HepG2 (cell line): ENCODE measurements around the gene SHROOM1. TPM values are rescaled to one million over a fixed set of nuclear protein-coding genes. Genes with fewer than 3 reads are reported as not detected.
A peak's percentile ranks its signal among the peaks of the same experiment; 100 is the strongest.

Experiments used
- AKAP8 ChIP-seq: sonication (generic); formaldehyde crosslinking; IDR thresholded peaks from 2 replicates; pipeline ENCODE4 v1.5.1; 2020; ENCODE audit warnings: mild to moderate bottlenecking, missing genetic modification reagents
- EED ChIP-seq: sonication (generic); formaldehyde crosslinking; IDR thresholded peaks from 2 replicates; pipeline ENCODE4 v1.5.0; 2020; ENCODE audit warnings: mild to moderate bottlenecking, missing genetic modification reagents
- EZH2 ChIP-seq: conservative IDR thresholded peaks from 2 replicates; pipeline ENCODE4 v1.6.1; 2012; ENCODE audit warnings: mild to moderate bottlenecking, low read depth, low read length, moderate library complexity
- JUN ChIP-seq: sonication (generic); formaldehyde crosslinking; IDR thresholded peaks from 2 replicates; pipeline ENCODE4 v1.4.0; 2020; ENCODE audit warnings: mild to moderate bottlenecking, missing genetic modification reagents
- KLF12 ChIP-seq: sonication (generic); formaldehyde crosslinking; IDR thresholded peaks from 2 replicates; pipeline ENCODE4 v1.4.0; 2020; ENCODE audit warnings: missing genetic modification reagents, borderline replicate concordance
- KLF15 ChIP-seq: sonication (generic); formaldehyde crosslinking; IDR thresholded peaks from 2 replicates; pipeline ENCODE4 v1.8.1; 2023; ENCODE audit warnings: borderline replicate concordance, mild to moderate bottlenecking, inconsistent platforms, missing genetic modification reagents, mixed read lengths
- KLF9 ChIP-seq: IDR thresholded peaks from 2 replicates; pipeline ENCODE4 v1.6.1; 2016; ENCODE audit warnings: low read depth
- RFXANK ChIP-seq: IDR thresholded peaks from 2 replicates; pipeline ENCODE4 v1.6.1; 2016
- SMAD3 ChIP-seq: sonication (generic); formaldehyde crosslinking; IDR thresholded peaks from 2 replicates; pipeline ENCODE4 v1.4.0; 2020; ENCODE audit warnings: missing genetic modification reagents
- U2AF2 ChIP-seq: fragments of 200-400 bp; formaldehyde crosslinking; IDR thresholded peaks from 2 replicates; pipeline ENCODE4 v1.6.1; 2017; ENCODE audit warnings: low read depth, mild to moderate bottlenecking, low read length
- ZBTB38 ChIP-seq: sonication (generic); formaldehyde crosslinking; IDR thresholded peaks from 2 replicates; pipeline ENCODE4 v1.5.1; 2020; ENCODE audit warnings: mild to moderate bottlenecking, missing genetic modification reagents
- ZMYM4 ChIP-seq: sonication (generic); formaldehyde crosslinking; IDR thresholded peaks from 2 replicates; pipeline ENCODE4 v1.8.1; 2023; ENCODE audit warnings: mild to moderate bottlenecking, missing genetic modification reagents
- ZNF205 ChIP-seq: IDR thresholded peaks from 2 replicates; pipeline ENCODE4 v1.6.1; 2018; ENCODE audit warnings: missing biosample characterization, missing genetic modification reagents
- ZNF326 ChIP-seq: sonication (generic); formaldehyde crosslinking; IDR thresholded peaks from 2 replicates; pipeline ENCODE4 v1.4.0; 2020; ENCODE audit warnings: missing genetic modification reagents, borderline replicate concordance
- ZNF510 ChIP-seq: sonication (generic); formaldehyde crosslinking; IDR thresholded peaks from 2 replicates; pipeline ENCODE4 v1.4.0; 2020; ENCODE audit warnings: low read depth, mild to moderate bottlenecking, missing genetic modification reagents
- ZNF562 ChIP-seq: sonication (generic); formaldehyde crosslinking; IDR thresholded peaks from 2 replicates; pipeline ENCODE4 v1.8.0; 2022; ENCODE audit warnings: missing genetic modification reagents, borderline replicate concordance
- ZNF572 ChIP-seq: sonication (generic); formaldehyde crosslinking; IDR thresholded peaks from 2 replicates; pipeline ENCODE4 v1.5.1; 2020; ENCODE audit warnings: mild to moderate bottlenecking, missing genetic modification reagents
- ZNF761 ChIP-seq: sonication (generic); formaldehyde crosslinking; conservative IDR thresholded peaks from 2 replicates; pipeline ENCODE4 v1.4.0; 2020; ENCODE audit warnings: mild to moderate bottlenecking, missing genetic modification reagents
- polyA plus RNA-seq, 8 experiments: library from polyadenylated mRNA; depleted of rRNA in 3 of 8; stranded (reverse) in 7 of 8; unstranded in 1 of 8; fragments of >200 nt; fragmentation: Illumina TruSeq in 4 of 8; extraction: Trizol in 4 of 8; gene quantifications; 2 replicates each; pipeline versions ENCODE4 v1.2.1 to v1.2.3, GENCODE V29; 2011 to 2016; ENCODE audit warnings: low read depth in 4 of 8, missing spikeins in 1 of 8, mixed read lengths in 1 of 8; ENCODE audit not compliant: insufficient read depth in 1 of 8
- total RNA-seq, 5 experiments: library from RNA; depleted of rRNA; stranded (reverse); fragments of >200 nt; fragmentation: Illumina TruSeq; extraction: Trizol; gene quantifications; 2 replicates each; pipeline ENCODE4 v1.2.3, GENCODE V29; 2016; ENCODE audit warnings: low read depth in 1 of 5
- TF ChIP-seq, protein P1 (sequence below): sonication (generic); formaldehyde crosslinking; conservative IDR thresholded peaks from 2 replicates; pipeline ENCODE4 v1.4.0; 2020; ENCODE audit warnings: mild to moderate bottlenecking, missing genetic modification reagents, moderate library complexity
- TF ChIP-seq, protein P2 (sequence below): sonication (generic); formaldehyde crosslinking; IDR thresholded peaks from 2 replicates; pipeline ENCODE4 v1.4.0; 2020; ENCODE audit warnings: missing genetic modification reagents
- TF ChIP-seq, protein P3 (sequence below): IDR thresholded peaks from 2 replicates; pipeline ENCODE4 v1.6.1; 2018; ENCODE audit warnings: missing genetic modification reagents
- TF ChIP-seq, protein P4 (sequence below): IDR thresholded peaks from 2 replicates; pipeline ENCODE4 v1.6.1; 2016; ENCODE audit warnings: low read depth
- TF ChIP-seq, protein P5 (sequence below): sonication (generic); formaldehyde crosslinking; IDR thresholded peaks from 2 replicates; pipeline ENCODE4 v1.4.0; 2020; ENCODE audit warnings: missing genetic modification reagents

Gene SHROOM1
- total and polyA plus RNA-seq, 2 of the 13 experiments (the other 11 are each of a cell fraction or from before 2014, with no cell fraction given), result 18.2 to 25.7 TPM

DNA sequence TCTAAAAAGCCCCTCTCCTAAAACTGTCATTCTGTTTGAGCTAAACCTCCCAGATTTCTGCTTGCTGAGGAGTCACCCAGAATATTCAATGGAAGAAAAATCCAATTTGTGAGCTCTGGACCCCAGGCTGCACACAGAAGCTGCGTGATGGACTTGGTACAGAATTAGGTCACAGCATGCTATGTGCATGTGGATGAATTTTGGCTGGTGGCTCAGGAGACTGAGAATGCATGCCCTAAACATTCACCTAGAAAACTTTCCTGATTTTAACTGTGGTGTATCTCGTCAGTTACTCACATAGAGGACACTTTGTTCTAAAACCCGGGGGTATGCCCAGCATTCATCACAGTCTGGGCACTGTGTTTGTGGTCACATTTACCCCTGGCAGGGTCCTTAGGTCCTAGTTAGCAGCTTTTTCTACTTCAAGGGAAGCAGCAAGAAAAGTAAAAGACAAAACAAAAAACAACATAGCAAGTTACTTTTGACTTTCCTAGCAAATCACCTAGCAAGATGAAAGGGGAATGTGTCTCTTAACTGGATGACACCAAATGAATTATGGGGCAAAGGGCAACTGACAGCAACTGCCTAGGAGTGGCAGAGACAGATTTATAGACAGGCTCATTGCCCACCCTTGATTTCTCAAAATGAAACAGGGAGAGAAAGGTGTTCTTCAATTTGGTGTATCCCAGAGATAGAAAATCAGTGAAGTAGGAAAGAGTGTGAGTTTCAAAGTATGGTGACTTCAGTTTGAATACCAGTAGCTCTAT lies 8.3 kb upstream of the SHROOM1 start (continued):
- TF ChIP-seq, protein P1, sequence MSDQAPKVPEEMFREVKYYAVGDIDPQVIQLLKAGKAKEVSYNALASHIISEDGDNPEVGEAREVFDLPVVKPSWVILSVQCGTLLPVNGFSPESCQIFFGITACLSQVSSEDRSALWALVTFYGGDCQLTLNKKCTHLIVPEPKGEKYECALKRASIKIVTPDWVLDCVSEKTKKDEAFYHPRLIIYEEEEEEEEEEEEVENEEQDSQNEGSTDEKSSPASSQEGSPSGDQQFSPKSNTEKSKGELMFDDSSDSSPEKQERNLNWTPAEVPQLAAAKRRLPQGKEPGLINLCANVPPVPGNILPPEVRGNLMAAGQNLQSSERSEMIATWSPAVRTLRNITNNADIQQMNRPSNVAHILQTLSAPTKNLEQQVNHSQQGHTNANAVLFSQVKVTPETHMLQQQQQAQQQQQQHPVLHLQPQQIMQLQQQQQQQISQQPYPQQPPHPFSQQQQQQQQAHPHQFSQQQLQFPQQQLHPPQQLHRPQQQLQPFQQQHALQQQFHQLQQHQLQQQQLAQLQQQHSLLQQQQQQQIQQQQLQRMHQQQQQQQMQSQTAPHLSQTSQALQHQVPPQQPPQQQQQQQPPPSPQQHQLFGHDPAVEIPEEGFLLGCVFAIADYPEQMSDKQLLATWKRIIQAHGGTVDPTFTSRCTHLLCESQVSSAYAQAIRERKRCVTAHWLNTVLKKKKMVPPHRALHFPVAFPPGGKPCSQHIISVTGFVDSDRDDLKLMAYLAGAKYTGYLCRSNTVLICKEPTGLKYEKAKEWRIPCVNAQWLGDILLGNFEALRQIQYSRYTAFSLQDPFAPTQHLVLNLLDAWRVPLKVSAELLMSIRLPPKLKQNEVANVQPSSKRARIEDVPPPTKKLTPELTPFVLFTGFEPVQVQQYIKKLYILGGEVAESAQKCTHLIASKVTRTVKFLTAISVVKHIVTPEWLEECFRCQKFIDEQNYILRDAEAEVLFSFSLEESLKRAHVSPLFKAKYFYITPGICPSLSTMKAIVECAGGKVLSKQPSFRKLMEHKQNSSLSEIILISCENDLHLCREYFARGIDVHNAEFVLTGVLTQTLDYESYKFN (CRISPR knock-in tag), result peak; percentile 20; the same call in 1 of the 2 replicates
- TF ChIP-seq, protein P2, sequence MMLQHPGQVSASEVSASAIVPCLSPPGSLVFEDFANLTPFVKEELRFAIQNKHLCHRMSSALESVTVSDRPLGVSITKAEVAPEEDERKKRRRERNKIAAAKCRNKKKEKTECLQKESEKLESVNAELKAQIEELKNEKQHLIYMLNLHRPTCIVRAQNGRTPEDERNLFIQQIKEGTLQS (CRISPR knock-in tag), result no peak
- TF ChIP-seq RFXANK (CRISPR knock-in tag), result no peak
- no peak for TF ChIP-seq JUN (CRISPR knock-in tag)
- no peak for TF ChIP-seq KLF15
- no peak for TF ChIP-seq ZMYM4 (CRISPR knock-in tag)
- no peak for TF ChIP-seq ZNF205 (CRISPR knock-in tag)
- no peak for TF ChIP-seq ZBTB38 (CRISPR knock-in tag)
- no peak for TF ChIP-seq ZNF510
- TF ChIP-seq, protein P3, sequence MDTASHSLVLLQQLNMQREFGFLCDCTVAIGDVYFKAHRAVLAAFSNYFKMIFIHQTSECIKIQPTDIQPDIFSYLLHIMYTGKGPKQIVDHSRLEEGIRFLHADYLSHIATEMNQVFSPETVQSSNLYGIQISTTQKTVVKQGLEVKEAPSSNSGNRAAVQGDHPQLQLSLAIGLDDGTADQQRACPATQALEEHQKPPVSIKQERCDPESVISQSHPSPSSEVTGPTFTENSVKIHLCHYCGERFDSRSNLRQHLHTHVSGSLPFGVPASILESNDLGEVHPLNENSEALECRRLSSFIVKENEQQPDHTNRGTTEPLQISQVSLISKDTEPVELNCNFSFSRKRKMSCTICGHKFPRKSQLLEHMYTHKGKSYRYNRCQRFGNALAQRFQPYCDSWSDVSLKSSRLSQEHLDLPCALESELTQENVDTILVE (CRISPR knock-in tag), result no peak; the same call in 1 of the 2 replicates
- no peak for TF ChIP-seq KLF9
- TF ChIP-seq U2AF2, result no peak
- TF ChIP-seq, protein P4, sequence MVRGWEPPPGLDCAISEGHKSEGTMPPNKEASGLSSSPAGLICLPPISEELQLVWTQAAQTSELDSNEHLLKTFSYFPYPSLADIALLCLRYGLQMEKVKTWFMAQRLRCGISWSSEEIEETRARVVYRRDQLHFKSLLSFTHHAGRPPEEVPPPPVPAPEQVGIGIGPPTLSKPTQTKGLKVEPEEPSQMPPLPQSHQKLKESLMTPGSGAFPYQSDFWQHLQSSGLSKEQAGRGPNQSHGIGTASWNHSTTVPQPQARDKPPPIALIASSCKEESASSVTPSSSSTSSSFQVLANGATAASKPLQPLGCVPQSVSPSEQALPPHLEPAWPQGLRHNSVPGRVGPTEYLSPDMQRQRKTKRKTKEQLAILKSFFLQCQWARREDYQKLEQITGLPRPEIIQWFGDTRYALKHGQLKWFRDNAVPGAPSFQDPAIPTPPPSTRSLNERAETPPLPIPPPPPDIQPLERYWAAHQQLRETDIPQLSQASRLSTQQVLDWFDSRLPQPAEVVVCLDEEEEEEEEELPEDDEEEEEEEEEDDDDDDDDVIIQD, result no peak
- TF ChIP-seq SMAD3, result 0 out of 2 replicates have a peak, but pooled peaks have one; percentile 5
- TF ChIP-seq, protein P5, sequence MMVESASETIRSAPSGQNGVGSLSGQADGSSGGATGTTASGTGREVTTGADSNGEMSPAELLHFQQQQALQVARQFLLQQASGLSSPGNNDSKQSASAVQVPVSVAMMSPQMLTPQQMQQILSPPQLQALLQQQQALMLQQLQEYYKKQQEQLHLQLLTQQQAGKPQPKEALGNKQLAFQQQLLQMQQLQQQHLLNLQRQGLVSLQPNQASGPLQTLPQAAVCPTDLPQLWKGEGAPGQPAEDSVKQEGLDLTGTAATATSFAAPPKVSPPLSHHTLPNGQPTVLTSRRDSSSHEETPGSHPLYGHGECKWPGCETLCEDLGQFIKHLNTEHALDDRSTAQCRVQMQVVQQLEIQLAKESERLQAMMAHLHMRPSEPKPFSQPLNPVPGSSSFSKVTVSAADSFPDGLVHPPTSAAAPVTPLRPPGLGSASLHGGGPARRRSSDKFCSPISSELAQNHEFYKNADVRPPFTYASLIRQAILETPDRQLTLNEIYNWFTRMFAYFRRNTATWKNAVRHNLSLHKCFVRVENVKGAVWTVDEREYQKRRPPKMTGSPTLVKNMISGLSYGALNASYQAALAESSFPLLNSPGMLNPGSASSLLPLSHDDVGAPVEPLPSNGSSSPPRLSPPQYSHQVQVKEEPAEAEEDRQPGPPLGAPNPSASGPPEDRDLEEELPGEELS (CRISPR knock-in tag), result no peak
- TF ChIP-seq ZNF761 (CRISPR knock-in tag), result no peak
- no peak for TF ChIP-seq EZH2
- TF ChIP-seq ZNF562 (CRISPR knock-in tag), result no peak
- no peak for TF ChIP-seq ZNF326 (CRISPR knock-in tag)
- no peak for TF ChIP-seq AKAP8 (CRISPR knock-in tag)
- no peak for TF ChIP-seq KLF12 (CRISPR knock-in tag)
- no peak for TF ChIP-seq ZNF572 (CRISPR knock-in tag)
- no peak for TF ChIP-seq EED (CRISPR knock-in tag)
